HepG2 (cell line): ENCODE data around the gene CLEC2D. TPM values are rescaled to one million over a fixed set of nuclear protein-coding genes. Genes with fewer than 3 reads are reported as not detected.

Source experiments
- ATAC-seq: fragments of 200-7000 bp; cut with Tn5 transposase; 3 replicates; pipeline ENCODE4 v1.9.1; 2020; ENCODE audit warnings: mild to moderate bottlenecking, moderate library complexity
- BruUV-seq: library from RNA; stranded (reverse); fragments of 400-500 nt; replicated peaks from 2 replicates; lab custom pipeline; 2021; lab: Mats Ljungman, UMichigan
- CTCF ChIA-PET: fragments of 300-600 bp; formaldehyde crosslinking; extraction: SDS; loops from one replicate; lab custom pipeline; 2021; ENCODE audit warnings: low total read pairs, inconsistent platforms, low intra/inter-chr PET ratio; lab: Yijun Ruan, JAX
- POLR2A ChIA-PET: fragments of 350-600 bp; sonication (Branson Sonifier 250); formaldehyde crosslinking; loops from one replicate; lab custom pipeline; 2020; ENCODE audit warnings: antibody characterized with exemption, inconsistent platforms; lab: Yijun Ruan, JAX
- DNase-seq: peaks from one replicate; pipeline ENCODE4 v3.0.0-alpha.2; 2015; ENCODE audit warnings: low spot score
- FAIRE-seq: peaks from 3 replicates; lab custom pipeline; 2011; peaks lifted over from hg19 to GRCh38; lab: Jason Lieb, UNC
- H2AFZ ChIP-seq: one replicate; pipeline ENCODE4 v1.6.1; 2011; ENCODE audit warnings: low read length, inconsistent platforms
- H3K27ac ChIP-seq: fragments of 300-600 bp; 3 replicates; pipeline ENCODE4 v1.8.0; 2011; ENCODE audit warnings: mixed run types, mild to moderate bottlenecking, mixed read lengths, low read length, inconsistent platforms; ENCODE audit not compliant: insufficient read depth; ENCODE audit errors: extremely low read length
- H3K27me3 ChIP-seq, 2 experiments: fragments of 200-600 bp in 1 of 2; 2 replicates in 1 of 2; 3 replicates in 1 of 2; pipeline versions ENCODE4 v1.6.0 to v1.8.0; 2011; ENCODE audit warnings: low read length in 2 of 2, mild to moderate bottlenecking in 2 of 2, moderate library complexity in 2 of 2, inconsistent platforms in 1 of 2; ENCODE audit not compliant: insufficient read depth in 2 of 2, control insufficient read depth in 1 of 2
- H3K36me3 ChIP-seq, 2 experiments: fragments of 200-600 bp in 1 of 2; replicated peaks in 1 of 2; 2 replicates in 1 of 2; 3 replicates in 1 of 2; pipeline versions ENCODE4 v1.5.1 to v1.8.0; 2011; ENCODE audit warnings: low read length in 2 of 2, inconsistent platforms in 1 of 2; ENCODE audit not compliant: insufficient read depth in 2 of 2, control insufficient read depth in 1 of 2
- H3K4me1 ChIP-seq: 2 replicates; pipeline ENCODE4 v1.5.1; 2012; ENCODE audit warnings: low read length, inconsistent platforms; ENCODE audit not compliant: insufficient read depth
- H3K4me2 ChIP-seq: 2 replicates; pipeline ENCODE4 v1.6.0; 2011; ENCODE audit warnings: low read depth, low read length, inconsistent platforms
- H3K4me3 ChIP-seq, 3 experiments: fragments of 200-600 bp in 1 of 3; sonication (generic), shearing (Covaris generic) in 1 of 3; replicated peaks in 1 of 3; 2 replicates each; pipeline ENCODE4 v1.5.1; 2011 to 2016; ENCODE audit warnings: low read length in 3 of 3, inconsistent platforms in 2 of 3, low read depth in 2 of 3, mild to moderate bottlenecking in 2 of 3, control low read depth in 1 of 3, mixed read lengths in 1 of 3; ENCODE audit not compliant: insufficient read depth in 1 of 3
- H3K79me2 ChIP-seq: one replicate; pipeline ENCODE4 v1.6.1; 2011; ENCODE audit warnings: low read length, inconsistent platforms; ENCODE audit not compliant: insufficient read depth
- H3K9ac ChIP-seq: 2 replicates; pipeline ENCODE4 v1.6.0; 2011; ENCODE audit warnings: mild to moderate bottlenecking, low read depth, low read length, inconsistent platforms; ENCODE audit not compliant: insufficient read depth
- H3K9me3 ChIP-seq: 2 replicates; pipeline ENCODE4 v1.5.1; 2012; ENCODE audit warnings: mild to moderate bottlenecking, low read length
- H4K20me1 ChIP-seq: 2 replicates; pipeline ENCODE4 v1.6.0; 2011; ENCODE audit warnings: inconsistent platforms, mild to moderate bottlenecking, low read length, moderate library complexity; ENCODE audit not compliant: insufficient read depth
- AHR ChIP-seq: IDR thresholded peaks from 2 replicates; pipeline ENCODE4 v1.6.1; 2018; ENCODE audit warnings: missing genetic modification reagents, missing compliant biosample characterization
- ARID5B ChIP-seq: IDR thresholded peaks from 2 replicates; pipeline ENCODE4 v1.4.0; 2020; ENCODE audit warnings: mild to moderate bottlenecking, missing genetic modification reagents
- FIP1L1 ChIP-seq: fragments of 200-400 bp; formaldehyde crosslinking; IDR thresholded peaks from 2 replicates; pipeline ENCODE4 v1.6.1; 2018; ENCODE audit warnings: low read depth, mild to moderate bottlenecking, low read length, moderate library complexity, borderline replicate concordance; ENCODE audit not compliant: insufficient read depth
- HMG20A ChIP-seq: IDR thresholded peaks from 2 replicates; pipeline ENCODE4 v1.6.1; 2016; ENCODE audit warnings: borderline replicate concordance
- HNRNPL ChIP-seq: fragments of 200-400 bp; formaldehyde crosslinking; IDR thresholded peaks from 2 replicates; pipeline ENCODE4 v1.6.1; 2017; ENCODE audit warnings: mild to moderate bottlenecking, low read depth, low read length
- MTA1 ChIP-seq: sonication (generic); formaldehyde crosslinking; IDR thresholded peaks from 2 replicates; pipeline ENCODE4 v1.4.0; 2020; ENCODE audit warnings: missing genetic modification reagents, mild to moderate bottlenecking, borderline replicate concordance
- RARA ChIP-seq: IDR thresholded peaks from 2 replicates; pipeline ENCODE4 v1.6.1; 2016; ENCODE audit warnings: missing genetic modification reagents, missing compliant biosample characterization
- SIN3B ChIP-seq: fragments of 150-350 bp; IDR thresholded peaks from 2 replicates; pipeline ENCODE4 v1.6.1; 2014; ENCODE audit warnings: low read length
- TGIF2 ChIP-seq: IDR thresholded peaks from 2 replicates; pipeline ENCODE4 v1.6.1; 2016; ENCODE audit warnings: control low read depth, missing compliant biosample characterization
- ZNF256 ChIP-seq: sonication (generic); formaldehyde crosslinking; conservative IDR thresholded peaks from 2 replicates; pipeline ENCODE4 v1.4.0; 2020; ENCODE audit warnings: missing genetic modification reagents
- WGBS: methylation state at CpG from one replicate; pipeline ENCODE4 v1.1.6; 2017; ENCODE audit warnings: low lambda C conversion rate; 5-methylcytosine and 5-hydroxymethylcytosine counted together
- in situ Hi-C: cut with HindIII; loops from 2 replicates; pipeline ENCODE4 v1.10.0; 2017; ENCODE audit warnings: low pct_unique_long_range_greater_than_20kb; ENCODE audit not compliant: extremely low pct_ligation_motif_present
- intact Hi-C: fragments of 100-400 bp; cut with micrococcal nuclease; formaldehyde crosslinking; loops from one replicate; pipeline ENCODE4 v1.10.0; 2022; ENCODE audit not compliant: unreplicated experiment
- polyA plus RNA-seq, 8 experiments: library from polyadenylated mRNA; depleted of rRNA in 3 of 8; stranded (reverse) in 7 of 8; unstranded in 1 of 8; fragments of >200 nt; fragmentation: Illumina TruSeq in 4 of 8; extraction: Trizol in 4 of 8; gene quantifications; 2 replicates each; pipeline versions ENCODE4 v1.2.1 to v1.2.3, GENCODE V29; 2011 to 2016; ENCODE audit warnings: low read depth in 4 of 8, missing spikeins in 1 of 8, mixed read lengths in 1 of 8; ENCODE audit not compliant: insufficient read depth in 1 of 8
- total RNA-seq, 5 experiments: library from RNA; depleted of rRNA; stranded (reverse); fragments of >200 nt; fragmentation: Illumina TruSeq; extraction: Trizol; gene quantifications; 2 replicates each; pipeline ENCODE4 v1.2.3, GENCODE V29; 2016; ENCODE audit warnings: low read depth in 1 of 5
- TF ChIP-seq, protein P1 (sequence below): sonication (generic); formaldehyde crosslinking; IDR thresholded peaks from 2 replicates; pipeline ENCODE4 v1.4.0; 2020; ENCODE audit warnings: mild to moderate bottlenecking, missing genetic modification reagents, borderline replicate concordance
- TF ChIP-seq, protein P2 (sequence below), 2 experiments: fragments of 450-650 bp in 1 of 2; sonication (generic) in 1 of 2; formaldehyde crosslinking; IDR thresholded peaks; 2 replicates each; pipeline versions ENCODE4 v1.5.0 to v1.8.0; 2020 to 2022; ENCODE audit warnings: mild to moderate bottlenecking in 1 of 2, missing genetic modification reagents in 1 of 2

The CLEC2D gene
- total and polyA plus RNA-seq, 2 of the 13 experiments (the other 11 are each of a cell fraction or from before 2014, with no cell fraction given), result 2.5 to 8.6 TPM

- TF ChIP-seq FIP1L1 (no peak), ARID5B (0 out of 2 replicates have a peak, but pooled peaks have one; percentile 22), HMG20A (CRISPR knock-in tag) (peak; percentile 52; the same call in 1 of the 2 replicates), RARA (CRISPR knock-in tag) (0 out of 2 replicates have a peak, but pooled peaks have one; percentile 8)
These were observed 52.0 kb downstream of the CLEC2D start (continued) for GRCh38 chr12:9721394-9722092.

DNA sequence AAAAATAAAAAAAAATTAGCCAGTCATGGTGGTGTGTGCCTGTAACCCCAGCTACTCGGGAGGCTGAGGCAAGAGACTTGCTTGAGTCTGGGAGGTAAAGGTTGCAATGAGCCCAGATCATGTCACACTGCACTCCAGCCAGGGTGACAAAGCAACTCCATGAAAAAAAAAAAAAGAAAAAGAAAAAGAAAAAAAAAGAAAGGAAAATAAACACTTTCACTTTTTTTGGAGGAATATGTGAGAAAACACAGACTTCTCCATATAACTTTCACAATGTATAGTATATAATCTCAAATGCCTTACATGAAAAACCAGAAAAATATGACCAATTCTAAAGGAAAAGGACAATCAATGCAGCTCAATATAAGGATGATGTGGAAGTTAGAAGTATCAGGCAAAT, 54.5 kb downstream of the CLEC2D start:
- in situ Hi-C loops, result no loop called here
- intact Hi-C loops, result no loop called here
- TF ChIP-seq MTA1 (CRISPR knock-in tag) (no peak), ZNF256 (CRISPR knock-in tag) (no peak), SIN3B (no peak), AHR (CRISPR knock-in tag) (no peak), TGIF2 (no peak), HNRNPL (no peak)
- TF ChIP-seq, protein P1, sequence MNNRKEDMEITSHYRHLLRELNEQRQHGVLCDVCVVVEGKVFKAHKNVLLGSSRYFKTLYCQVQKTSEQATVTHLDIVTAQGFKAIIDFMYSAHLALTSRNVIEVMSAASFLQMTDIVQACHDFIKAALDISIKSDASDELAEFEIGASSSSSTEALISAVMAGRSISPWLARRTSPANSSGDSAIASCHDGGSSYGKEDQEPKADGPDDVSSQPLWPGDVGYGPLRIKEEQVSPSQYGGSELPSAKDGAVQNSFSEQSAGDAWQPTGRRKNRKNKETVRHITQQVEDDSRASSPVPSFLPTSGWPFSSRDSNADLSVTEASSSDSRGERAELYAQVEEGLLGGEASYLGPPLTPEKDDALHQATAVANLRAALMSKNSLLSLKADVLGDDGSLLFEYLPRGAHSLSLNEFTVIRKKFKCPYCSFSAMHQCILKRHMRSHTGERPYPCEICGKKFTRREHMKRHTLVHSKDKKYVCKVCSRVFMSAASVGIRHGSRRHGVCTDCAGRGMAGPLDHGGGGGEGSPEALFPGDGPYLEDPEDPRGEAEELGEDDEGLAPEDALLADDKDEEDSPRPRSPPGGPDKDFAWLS, result no peak
- TF ChIP-seq, protein P2, sequence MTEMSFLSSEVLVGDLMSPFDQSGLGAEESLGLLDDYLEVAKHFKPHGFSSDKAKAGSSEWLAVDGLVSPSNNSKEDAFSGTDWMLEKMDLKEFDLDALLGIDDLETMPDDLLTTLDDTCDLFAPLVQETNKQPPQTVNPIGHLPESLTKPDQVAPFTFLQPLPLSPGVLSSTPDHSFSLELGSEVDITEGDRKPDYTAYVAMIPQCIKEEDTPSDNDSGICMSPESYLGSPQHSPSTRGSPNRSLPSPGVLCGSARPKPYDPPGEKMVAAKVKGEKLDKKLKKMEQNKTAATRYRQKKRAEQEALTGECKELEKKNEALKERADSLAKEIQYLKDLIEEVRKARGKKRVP (CRISPR knock-in tag; IDR thresholded peaks at IDR 0.05), result no peak

More for the DNA sequence above, 54.5 kb downstream of the CLEC2D start:
- Histone ChIP-seq H3K79me2 (no peaks in the 10 kb centered on the region), H3K9ac (no peak overlapping the region), H3K27me3 (no peaks in the 10 kb centered on the region), H4K20me1 (no peaks in the 10 kb centered on the region), H3K4me2 (no peak overlapping the region), H2AFZ (no peak overlapping the region), H3K27ac (no peak overlapping the region), H3K4me1 (peaks cover 17% of the 10 kb centered on the region), H3K4me3 (no peak overlapping the region), H3K36me3 (no peaks in the 10 kb centered on the region), H3K9me3 (no peaks in the 10 kb centered on the region)
- POLR2A ChIA-PET, result no interaction called here
- 26% methylated on average over 1 of the region's 1 CpG for WGBS
- CTCF ChIA-PET, result no interaction called here
- no peak for FAIRE-seq
- no TSS peak for BruUV-seq
- no peak for ATAC-seq
- DNase-seq, result no peak
